DND-41 (cell line): ENCODE measurements around the gene BABAM1.

ENCODE experiments used
- ATAC-seq: fragments of 200-7000 bp; cut with Tn5 transposase; 3 replicates; pipeline ENCODE4 v1.9.1; 2021; ENCODE audit warnings: low read depth; ENCODE audit not compliant: insufficient read depth
- DNase-seq: peaks from one replicate; pipeline ENCODE4 v3.0.0-alpha.2; 2020
- H2AFZ ChIP-seq: 2 replicates; pipeline ENCODE4 v1.6.0; 2012; ENCODE audit warnings: low read depth, low read length
- H3K27ac ChIP-seq: 2 replicates; pipeline ENCODE4 v1.5.1; 2012; ENCODE audit warnings: low read length, inconsistent platforms
- H3K27me3 ChIP-seq: fragments of 200-600 bp; sonication (generic); 2 replicates; pipeline ENCODE4 v1.6.0; 2012; ENCODE audit warnings: low read length, mild to moderate bottlenecking, inconsistent platforms; ENCODE audit not compliant: insufficient read depth, poor library complexity
- H3K36me3 ChIP-seq: 2 replicates; pipeline ENCODE4 v1.5.1; 2012; ENCODE audit warnings: low read length, inconsistent platforms; ENCODE audit not compliant: insufficient read depth
- H3K4me1 ChIP-seq: 2 replicates; pipeline ENCODE4 v1.5.1; 2012; ENCODE audit warnings: mild to moderate bottlenecking, low read length; ENCODE audit not compliant: insufficient read depth
- H3K4me2 ChIP-seq: 2 replicates; pipeline ENCODE4 v1.6.0; 2012; ENCODE audit warnings: mild to moderate bottlenecking, moderate library complexity, low read length, inconsistent platforms; ENCODE audit not compliant: insufficient read depth
- H3K4me3 ChIP-seq, 2 experiments: fragments of 200-600 bp in 1 of 2; shearing (Covaris generic) in 1 of 2; 2 replicates each; pipeline ENCODE4 v1.5.1; 2012 to 2016; ENCODE audit warnings: inconsistent platforms in 2 of 2, low read length in 2 of 2, mild to moderate bottlenecking in 2 of 2, low read depth in 1 of 2, moderate library complexity in 1 of 2
- H3K79me2 ChIP-seq: 2 replicates; pipeline ENCODE4 v1.6.0; 2012; ENCODE audit warnings: low read length, inconsistent platforms; ENCODE audit not compliant: insufficient read depth
- H3K9ac ChIP-seq: 2 replicates; pipeline ENCODE4 v1.6.0; 2012; ENCODE audit warnings: low read depth, mild to moderate bottlenecking, inconsistent platforms, low read length, moderate library complexity
- H3K9me3 ChIP-seq: 2 replicates; pipeline ENCODE4 v1.5.1; 2012; ENCODE audit warnings: low read length, moderate library complexity, mild to moderate bottlenecking, inconsistent platforms; ENCODE audit not compliant: insufficient read depth, severe bottlenecking
- H4K20me1 ChIP-seq: 2 replicates; pipeline ENCODE4 v1.6.0; 2012; ENCODE audit warnings: low read length; ENCODE audit not compliant: insufficient read depth
- CTCF ChIP-seq: IDR thresholded peaks from 2 replicates; pipeline ENCODE4 v1.5.1; 2012; ENCODE audit warnings: borderline replicate concordance, low read length, moderate library complexity, mild to moderate bottlenecking; ENCODE audit not compliant: poor library complexity, severe bottlenecking; ENCODE audit errors: extremely low read depth
- EZH2 ChIP-seq: IDR thresholded peaks from 3 replicates; pipeline ENCODE4 v1.6.1; 2012; ENCODE audit warnings: borderline replicate concordance, low read depth, mild to moderate bottlenecking, moderate library complexity, low read length, inconsistent platforms; ENCODE audit not compliant: severe bottlenecking

Gene BABAM1

GRCh38 chr19:17324357-17325114 lies 57.3 kb downstream of the BABAM1 start:
- no peak overlapping the region for H3K4me2 ChIP-seq
- no peak overlapping the region for H2AFZ ChIP-seq
- H3K27ac ChIP-seq: no peak overlapping the region
- ATAC-seq (no peak), DNase-seq (no peak)
- H4K20me1 ChIP-seq: peaks cover 4% of the 10 kb centered on the region
- no peak for TF ChIP-seq CTCF
- no peak for TF ChIP-seq EZH2
- no peaks in the 10 kb centered on the region for H3K79me2 ChIP-seq
- H3K9ac ChIP-seq: no peak overlapping the region
- no peak overlapping the region for H3K4me3 ChIP-seq
- no peaks in the 10 kb centered on the region for H3K9me3 ChIP-seq
- H3K4me1 ChIP-seq: no peaks in the 10 kb centered on the region
- no peaks in the 10 kb centered on the region for H3K27me3 ChIP-seq
- peaks cover 38% of the 10 kb centered on the region for H3K36me3 ChIP-seq

GRCh38 chr19:17325133-17325532 lies 57.9 kb downstream of the BABAM1 start:
- Histone ChIP-seq H3K4me3 (no peak overlapping the region), H3K36me3 (peaks cover 32% of the 10 kb centered on the region), H2AFZ (no peak overlapping the region), H3K9ac (no peak overlapping the region), H3K9me3 (no peaks in the 10 kb centered on the region), H3K4me2 (no peak overlapping the region), H3K27ac (no peak overlapping the region), H3K79me2 (no peaks in the 10 kb centered on the region), H4K20me1 (peaks cover 4% of the 10 kb centered on the region), H3K4me1 (no peaks in the 10 kb centered on the region), H3K27me3 (no peaks in the 10 kb centered on the region)
- TF ChIP-seq CTCF: no peak
- TF ChIP-seq EZH2: no peak
- DNase-seq: no peak
- no peak for ATAC-seq

- DNase-seq (no peak), ATAC-seq (no peak)
- H3K79me2 ChIP-seq: no peaks in the 10 kb centered on the region
- H3K4me1 ChIP-seq: no peaks in the 10 kb centered on the region
- H3K9me3 ChIP-seq: no peaks in the 10 kb centered on the region
- no peak overlapping the region for H3K27ac ChIP-seq
- H2AFZ ChIP-seq: no peak overlapping the region
- H3K4me2 ChIP-seq: no peak overlapping the region
- H3K36me3 ChIP-seq: peaks cover 23% of the 10 kb centered on the region
- H4K20me1 ChIP-seq: peaks cover 4% of the 10 kb centered on the region
- H3K9ac ChIP-seq: no peak overlapping the region
- no peak overlapping the region for H3K4me3 ChIP-seq
- no peaks in the 10 kb centered on the region for H3K27me3 ChIP-seq
- TF ChIP-seq CTCF (no peak), EZH2 (no peak)
These were observed 58.8 kb downstream of the BABAM1 start for GRCh38 chr19:17325881-17326594.
